K562 (cell line): Measurements from ENCODE around the gene P4HTM. TPM values are rescaled to one million over a fixed set of nuclear protein-coding genes. Genes with fewer than 3 reads are reported as not detected.

ENCODE experiments used
- CTCFL ChIP-seq: IDR thresholded peaks from 2 replicates; pipeline ENCODE4 v1.6.1; 2011; ENCODE audit warnings: borderline replicate concordance, low read depth, mild to moderate bottlenecking, moderate library complexity, low read length; ENCODE audit not compliant: insufficient read depth, poor library complexity, severe bottlenecking
- E4F1 ChIP-seq: fragments of 250-450 bp; sonication (Bioruptor Pico); IDR thresholded peaks from 2 replicates; pipeline ENCODE4 v1.5.0; 2021; ENCODE audit warnings: mild to moderate bottlenecking, borderline replicate concordance
- ESRRB ChIP-seq: fragments of 250-450 bp; sonication (Bioruptor Pico); IDR thresholded peaks from 2 replicates; pipeline ENCODE4 v1.5.0; 2020; ENCODE audit warnings: mild to moderate bottlenecking, moderate library complexity, borderline replicate concordance
- FOS ChIP-seq: IDR thresholded peaks from 3 replicates; pipeline ENCODE4 v1.6.1; 2011; ENCODE audit not compliant: insufficient read length; ENCODE audit errors: extremely low read depth
- MAX ChIP-seq: sonication (generic); formaldehyde crosslinking; IDR thresholded peaks from 2 replicates; pipeline ENCODE4 v1.9.0; 2022; ENCODE audit warnings: mild to moderate bottlenecking, missing genetic modification reagents
- NELFE ChIP-seq: IDR thresholded peaks from 2 replicates; pipeline ENCODE4 v1.6.1; 2011; ENCODE audit warnings: mild to moderate bottlenecking; ENCODE audit not compliant: insufficient read depth, insufficient read length
- PHF21A ChIP-seq: fragments of 450-650 bp; IDR thresholded peaks from 2 replicates; pipeline ENCODE4 v1.6.1; 2017; ENCODE audit warnings: low read depth, borderline replicate concordance
- PRDM10 ChIP-seq: fragments of 450-650 bp; IDR thresholded peaks from 2 replicates; pipeline ENCODE4 v1.6.1; 2018; ENCODE audit not compliant: partially characterized antibody
- RBM22 ChIP-seq: fragments of 200-400 bp; formaldehyde crosslinking; IDR thresholded peaks from 2 replicates; pipeline ENCODE4 v1.6.1; 2018; ENCODE audit warnings: low read length, low read depth; ENCODE audit not compliant: poor library complexity, severe bottlenecking
- TCF3 ChIP-seq: sonication (generic); formaldehyde crosslinking; IDR thresholded peaks from 2 replicates; pipeline ENCODE4 v1.4.0; 2020; ENCODE audit warnings: mild to moderate bottlenecking, missing genetic modification reagents
- THRB ChIP-seq: fragments of 450-650 bp; formaldehyde crosslinking; conservative IDR thresholded peaks from 2 replicates; pipeline ENCODE4 v1.4.0; 2022; ENCODE audit warnings: mild to moderate bottlenecking, missing genetic modification characterization
- ZNF316 ChIP-seq: fragments of 450-650 bp; IDR thresholded peaks from 2 replicates; pipeline ENCODE4 v1.6.1; 2016
- ZNF444 ChIP-seq: fragments of 250-450 bp; sonication (Bioruptor Pico); IDR thresholded peaks from 2 replicates; pipeline ENCODE4 v1.4.0; 2020; ENCODE audit warnings: mild to moderate bottlenecking, moderate library complexity
- polyA plus RNA-seq, 8 experiments: library from polyadenylated mRNA; depleted of rRNA in 4 of 8; stranded (reverse) in 5 of 8; unstranded in 3 of 8; fragments of >200 nt; fragmentation: Nextera tagmentation in 2 of 8; fragmentation: Illumina TruSeq in 1 of 8; extraction: Ambion mirVana in 2 of 8; extraction: Trizol in 1 of 8; gene quantifications; 2 replicates each; pipeline versions ENCODE4 v1.2.1 to v1.2.3, GENCODE V29; 2011 to 2014; ENCODE audit warnings: inconsistent platforms in 1 of 8, missing spikeins in 1 of 8
- total RNA-seq, 7 experiments: library from RNA; depleted of rRNA in 6 of 7; stranded (reverse); fragments of >200 nt in 6 of 7; fragmentation: Illumina TruSeq in 2 of 7; extraction: Trizol in 2 of 7; gene quantifications; 2 replicates each; pipeline versions ENCODE4 v1.2.1 to v1.2.3, GENCODE V29; 2011 to 2021; ENCODE audit warnings: low replicate concordance in 1 of 7

P4HTM gene
- total and polyA plus RNA-seq, 9 of the 15 experiments (the other 6 are each of a cell fraction or from before 2014, with no cell fraction given), result 0.09 to 0.66 (median 0.25) TPM; not detected in 2

- TF ChIP-seq PHF21A, result 0 out of 2 replicates have a peak, but pooled peaks have one; percentile 4
- no peak for TF ChIP-seq ESRRB (CRISPR knock-in tag)
- TF ChIP-seq PRDM10, result no peak
- 0 out of 2 replicates have a peak, but pooled peaks have one; percentile 39 for TF ChIP-seq THRB
- TF ChIP-seq ZNF316, result no peak
- no peak for TF ChIP-seq E4F1
- TF ChIP-seq ZNF444 (CRISPR knock-in tag), result no peak
- no peak for TF ChIP-seq TCF3
- no peak; the same call in none of the 2 replicates for TF ChIP-seq MAX
- no peak for TF ChIP-seq CTCFL
- peak; percentile 84 for TF ChIP-seq NELFE
- TF ChIP-seq RBM22, result no peak
- TF ChIP-seq FOS, result no peak
Measured at GRCh38 chr3:49021213-49021812, 31.3 kb downstream of the P4HTM start (continued).
